PFSK-1 (cell line): ENCODE measurements around the gene TULP4.

Experiments used
- FOXP2 ChIP-seq: optimal IDR thresholded peaks from 2 replicates; pipeline ENCODE3; 2011; ENCODE audit warnings: borderline replicate concordance, control low read depth, inconsistent platforms; ENCODE audit not compliant: insufficient read depth; ENCODE audit errors: extremely low read length, extremely low read depth
- POLR2AphosphoS5 ChIP-seq: IDR thresholded peaks from 2 replicates; pipeline ENCODE4 v1.6.1; 2012; ENCODE audit warnings: low read depth, mild to moderate bottlenecking, control low read depth, low read length, moderate library complexity
- SIN3A ChIP-seq: IDR thresholded peaks from 2 replicates; pipeline ENCODE4 v1.6.1; 2012; ENCODE audit warnings: mild to moderate bottlenecking, low read length, moderate library complexity, borderline replicate concordance; ENCODE audit not compliant: insufficient read depth
- TAF1 ChIP-seq: IDR thresholded peaks from 2 replicates; pipeline ENCODE4 v1.6.1; 2012; ENCODE audit warnings: low read length, control low read depth, borderline replicate concordance; ENCODE audit not compliant: insufficient read depth
- TF ChIP-seq, protein P1 (sequence below), 2 experiments: IDR thresholded peaks; 2 replicates each; pipeline versions ENCODE4 v1.6.1 to v1.8.0; 2011 to 2012; ENCODE audit warnings: low read depth in 2 of 2, low read length in 2 of 2, control low read depth in 1 of 2, inconsistent platforms in 1 of 2, mild to moderate bottlenecking in 1 of 2, moderate library complexity in 1 of 2; ENCODE audit not compliant: insufficient read depth in 1 of 2

TULP4 gene

GRCh38 chr6:158286413-158286812 lies 25.9 kb upstream of the TULP4 start:
- TF ChIP-seq POLR2AphosphoS5: no peak
- no peak for TF ChIP-seq TAF1
- no peak for TF ChIP-seq FOXP2
- TF ChIP-seq SIN3A: no peak
- TF ChIP-seq, protein P1, sequence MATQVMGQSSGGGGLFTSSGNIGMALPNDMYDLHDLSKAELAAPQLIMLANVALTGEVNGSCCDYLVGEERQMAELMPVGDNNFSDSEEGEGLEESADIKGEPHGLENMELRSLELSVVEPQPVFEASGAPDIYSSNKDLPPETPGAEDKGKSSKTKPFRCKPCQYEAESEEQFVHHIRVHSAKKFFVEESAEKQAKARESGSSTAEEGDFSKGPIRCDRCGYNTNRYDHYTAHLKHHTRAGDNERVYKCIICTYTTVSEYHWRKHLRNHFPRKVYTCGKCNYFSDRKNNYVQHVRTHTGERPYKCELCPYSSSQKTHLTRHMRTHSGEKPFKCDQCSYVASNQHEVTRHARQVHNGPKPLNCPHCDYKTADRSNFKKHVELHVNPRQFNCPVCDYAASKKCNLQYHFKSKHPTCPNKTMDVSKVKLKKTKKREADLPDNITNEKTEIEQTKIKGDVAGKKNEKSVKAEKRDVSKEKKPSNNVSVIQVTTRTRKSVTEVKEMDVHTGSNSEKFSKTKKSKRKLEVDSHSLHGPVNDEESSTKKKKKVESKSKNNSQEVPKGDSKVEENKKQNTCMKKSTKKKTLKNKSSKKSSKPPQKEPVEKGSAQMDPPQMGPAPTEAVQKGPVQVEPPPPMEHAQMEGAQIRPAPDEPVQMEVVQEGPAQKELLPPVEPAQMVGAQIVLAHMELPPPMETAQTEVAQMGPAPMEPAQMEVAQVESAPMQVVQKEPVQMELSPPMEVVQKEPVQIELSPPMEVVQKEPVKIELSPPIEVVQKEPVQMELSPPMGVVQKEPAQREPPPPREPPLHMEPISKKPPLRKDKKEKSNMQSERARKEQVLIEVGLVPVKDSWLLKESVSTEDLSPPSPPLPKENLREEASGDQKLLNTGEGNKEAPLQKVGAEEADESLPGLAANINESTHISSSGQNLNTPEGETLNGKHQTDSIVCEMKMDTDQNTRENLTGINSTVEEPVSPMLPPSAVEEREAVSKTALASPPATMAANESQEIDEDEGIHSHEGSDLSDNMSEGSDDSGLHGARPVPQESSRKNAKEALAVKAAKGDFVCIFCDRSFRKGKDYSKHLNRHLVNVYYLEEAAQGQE (IDR thresholded peaks at IDR 0.05; ENCODE audit: insufficient read depth in 1 of 2, low read depth in 2 of 2, low read length in 2 of 2): no peak

GRCh38 chr6:158287047-158287446 lies 25.2 kb upstream of the TULP4 start:
- TF ChIP-seq SIN3A: no peak
- TF ChIP-seq, protein P1 (IDR thresholded peaks at IDR 0.05; ENCODE audit: insufficient read depth in 1 of 2, low read depth in 2 of 2, low read length in 2 of 2): no peak
- TF ChIP-seq FOXP2: no peak
- no peak for TF ChIP-seq TAF1
- no peak for TF ChIP-seq POLR2AphosphoS5

DNA sequence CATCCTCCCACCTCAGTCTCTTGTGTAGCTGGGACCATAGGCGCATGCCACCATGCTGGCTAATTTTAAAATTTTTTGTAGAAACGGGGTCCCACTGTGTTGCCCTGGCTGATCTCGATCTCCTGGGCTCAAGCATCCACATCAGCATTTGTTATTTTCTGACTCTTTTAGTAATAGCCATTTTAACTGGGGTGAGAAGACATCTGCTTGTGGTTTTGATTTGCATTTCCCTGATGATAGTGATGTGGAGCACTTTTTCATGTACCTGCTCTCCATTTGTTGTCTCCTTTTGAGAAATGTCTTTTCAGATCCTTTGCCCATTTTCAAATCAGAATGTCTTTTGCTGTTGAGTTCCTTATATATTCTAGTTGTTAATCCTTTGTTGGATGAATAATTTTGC lies 22.2 kb upstream of the TULP4 start:
- TF ChIP-seq FOXP2: no peak

DNA sequence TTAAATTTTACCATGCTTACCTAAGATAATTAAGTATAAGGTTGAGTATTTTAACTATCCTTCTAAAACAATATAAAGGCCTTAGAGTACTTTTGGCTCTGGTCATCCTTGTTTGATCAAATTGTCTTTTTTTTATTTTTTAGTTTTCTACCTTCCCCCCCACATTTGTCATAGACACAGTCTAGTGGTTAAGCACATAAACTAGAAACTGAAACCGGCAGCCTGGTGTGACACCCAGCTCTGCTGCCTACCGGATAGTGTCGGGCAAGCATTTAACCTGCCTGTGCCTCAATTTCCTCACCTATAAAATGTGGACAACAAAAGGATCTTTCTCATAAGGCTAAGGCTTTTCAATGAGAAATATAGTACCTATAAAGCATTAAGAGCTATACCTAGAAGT lies 21.6 kb upstream of the TULP4 start:
- TF ChIP-seq FOXP2: no peak
- no peak for TF ChIP-seq SIN3A
- TF ChIP-seq, protein P1 (IDR thresholded peaks at IDR 0.05; ENCODE audit: insufficient read depth in 1 of 2, low read depth in 2 of 2, low read length in 2 of 2): no peak
- TF ChIP-seq POLR2AphosphoS5: no peak
- no peak for TF ChIP-seq TAF1

GRCh38 chr6:158292016-158292415 lies 20.2 kb upstream of the TULP4 start:
- TF ChIP-seq TAF1: no peak
- TF ChIP-seq SIN3A: no peak
- TF ChIP-seq FOXP2: no peak
- TF ChIP-seq POLR2AphosphoS5: no peak
- TF ChIP-seq, protein P1 (IDR thresholded peaks at IDR 0.05; ENCODE audit: insufficient read depth in 1 of 2, low read depth in 2 of 2, low read length in 2 of 2): no peak
